Bronchial epithelial cell (primary cell): ENCODE results near the gene IL17REL. TPM values are rescaled to one million over a fixed set of nuclear protein-coding genes. Genes with fewer than 3 reads are reported as not detected.

ENCODE experiments used
- DNase-seq: peaks from one replicate; pipeline ENCODE4 v3.0.0-alpha.2; 2010; ENCODE audit warnings: low read depth
- FAIRE-seq: peaks from 2 replicates; lab custom pipeline; 2011; peaks lifted over from hg19 to GRCh38; lab: Jason Lieb, UNC
- H3K27me3 ChIP-seq: 2 replicates; pipeline ENCODE4 v1.5.1; 2011; ENCODE audit warnings: low read length; ENCODE audit not compliant: control insufficient read depth, insufficient read depth
- H3K36me3 ChIP-seq: 2 replicates; pipeline ENCODE4 v1.5.1; 2011; ENCODE audit warnings: low read length; ENCODE audit not compliant: control insufficient read depth, insufficient read depth
- H3K4me3 ChIP-seq: 2 replicates; pipeline ENCODE4 v1.5.1; 2011; ENCODE audit warnings: mild to moderate bottlenecking, low read depth, low read length, control low read depth
- total RNA-seq: library from RNA; depleted of rRNA; stranded (reverse); fragments of >200 nt; gene quantifications from 2 replicates; pipeline ENCODE4 v1.2.1, GENCODE V29; 2014
- TF ChIP-seq, protein P1 (sequence below): IDR thresholded peaks from 2 replicates; pipeline ENCODE4 v1.5.1; 2011; ENCODE audit warnings: mild to moderate bottlenecking, moderate library complexity, low read length, control low read depth, inconsistent platforms; ENCODE audit not compliant: insufficient read depth, severe bottlenecking

IL17REL gene
- total RNA-seq, 1 donor from 2014 or later, result not detected

DNA sequence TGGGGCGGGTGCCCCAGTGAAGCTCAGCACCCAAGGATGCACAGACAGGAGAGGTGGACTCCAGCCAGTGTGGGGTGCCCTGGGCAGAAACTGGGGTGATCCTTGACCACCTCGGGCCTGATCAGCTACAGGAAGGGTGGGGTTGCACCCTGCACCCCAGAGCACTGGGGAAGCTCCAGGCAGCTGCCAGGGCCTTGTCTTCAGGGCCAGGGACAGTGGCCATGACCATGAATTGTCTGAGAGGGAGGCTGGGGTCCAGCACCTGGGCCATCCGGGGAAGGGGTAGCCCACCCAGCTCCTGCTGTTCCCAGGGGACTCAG lies 17.6 kb downstream of the IL17REL start:
- Histone ChIP-seq H3K4me3 (no peak overlapping the region), H3K36me3 (no peaks in the 10 kb centered on the region), H3K27me3 (no peaks in the 10 kb centered on the region)
- TF ChIP-seq, protein P1, sequence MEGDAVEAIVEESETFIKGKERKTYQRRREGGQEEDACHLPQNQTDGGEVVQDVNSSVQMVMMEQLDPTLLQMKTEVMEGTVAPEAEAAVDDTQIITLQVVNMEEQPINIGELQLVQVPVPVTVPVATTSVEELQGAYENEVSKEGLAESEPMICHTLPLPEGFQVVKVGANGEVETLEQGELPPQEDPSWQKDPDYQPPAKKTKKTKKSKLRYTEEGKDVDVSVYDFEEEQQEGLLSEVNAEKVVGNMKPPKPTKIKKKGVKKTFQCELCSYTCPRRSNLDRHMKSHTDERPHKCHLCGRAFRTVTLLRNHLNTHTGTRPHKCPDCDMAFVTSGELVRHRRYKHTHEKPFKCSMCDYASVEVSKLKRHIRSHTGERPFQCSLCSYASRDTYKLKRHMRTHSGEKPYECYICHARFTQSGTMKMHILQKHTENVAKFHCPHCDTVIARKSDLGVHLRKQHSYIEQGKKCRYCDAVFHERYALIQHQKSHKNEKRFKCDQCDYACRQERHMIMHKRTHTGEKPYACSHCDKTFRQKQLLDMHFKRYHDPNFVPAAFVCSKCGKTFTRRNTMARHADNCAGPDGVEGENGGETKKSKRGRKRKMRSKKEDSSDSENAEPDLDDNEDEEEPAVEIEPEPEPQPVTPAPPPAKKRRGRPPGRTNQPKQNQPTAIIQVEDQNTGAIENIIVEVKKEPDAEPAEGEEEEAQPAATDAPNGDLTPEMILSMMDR, result no peak
- FAIRE-seq (no peak), DNase-seq (no peak)

DNA sequence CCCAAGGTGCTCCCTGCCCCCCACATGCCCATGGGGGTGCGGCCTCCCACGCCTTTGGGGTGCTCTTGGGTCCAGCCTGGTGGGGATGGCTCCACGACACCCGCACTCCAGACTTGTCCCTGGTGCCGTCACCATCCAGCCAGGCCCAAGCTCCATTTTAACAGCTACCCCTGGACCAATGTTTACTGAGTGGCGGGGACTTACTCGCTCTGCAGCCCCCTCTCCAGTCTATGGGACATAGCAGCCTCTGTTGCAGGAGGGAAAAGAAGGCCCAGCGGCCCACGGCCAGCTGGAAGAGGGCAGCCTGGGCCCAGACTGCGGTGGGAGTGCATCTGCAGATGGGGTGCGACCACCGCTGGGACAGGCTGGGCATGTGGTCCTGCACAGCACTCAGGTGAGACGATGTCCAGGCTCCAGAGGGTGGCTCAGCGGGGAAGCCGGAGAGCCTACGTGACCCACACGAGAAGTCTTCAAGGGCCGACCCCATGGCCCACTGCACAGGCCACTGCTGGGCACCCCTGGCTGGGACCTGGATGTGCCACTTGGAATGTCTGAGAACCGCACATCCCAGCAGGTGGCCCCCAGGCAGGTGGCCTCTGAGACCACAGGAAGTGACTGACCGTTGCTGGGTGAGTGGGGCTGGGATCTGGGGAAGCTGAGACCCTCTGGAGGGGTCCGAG lies 18.1 kb downstream of the IL17REL start:
- DNase-seq, result no peak
- no peaks in the 10 kb centered on the region for H3K27me3 ChIP-seq
- H3K36me3 ChIP-seq, result no peaks in the 10 kb centered on the region
- TF ChIP-seq, protein P1, result no peak
- no peak overlapping the region for H3K4me3 ChIP-seq
- no peak for FAIRE-seq

DNA sequence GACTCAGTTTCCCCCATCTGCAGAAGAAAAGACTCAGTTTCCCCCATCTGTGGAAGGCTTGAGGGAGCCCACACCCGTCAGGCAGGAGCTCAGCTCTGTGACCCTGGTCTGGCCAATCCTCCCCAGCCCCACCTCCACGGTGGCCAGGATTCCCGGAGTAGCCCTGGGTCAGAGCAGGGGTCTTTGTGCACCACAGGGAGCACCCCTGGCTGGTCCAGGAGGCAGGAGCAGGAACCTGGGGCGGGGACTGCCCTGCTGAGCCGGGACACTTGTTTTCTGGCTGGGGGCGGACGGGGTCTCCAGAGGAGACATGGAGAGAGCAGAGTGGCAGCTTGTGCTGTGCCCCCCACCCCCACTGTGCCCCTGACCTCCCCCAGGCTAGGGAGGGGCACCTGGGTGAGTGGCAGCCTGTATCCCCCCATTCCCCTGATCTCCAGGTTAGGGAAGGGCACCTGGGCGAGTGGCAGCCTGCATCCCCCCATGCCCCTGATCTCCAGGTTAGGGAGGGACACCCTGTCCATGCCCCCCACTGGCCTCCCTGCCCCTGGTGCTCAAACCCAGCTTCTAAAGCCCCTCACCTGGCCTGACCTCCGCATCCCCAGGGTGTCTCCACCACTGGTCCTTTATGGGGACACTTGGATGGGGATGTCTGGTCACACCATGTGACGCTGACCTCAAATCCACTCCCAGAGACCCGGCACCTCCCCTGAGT lies 18.8 kb downstream of the IL17REL start:
- Histone ChIP-seq H3K4me3 (no peak overlapping the region), H3K36me3 (no peaks in the 10 kb centered on the region), H3K27me3 (no peaks in the 10 kb centered on the region)
- TF ChIP-seq, protein P1, result no peak
- DNase-seq (no peak), FAIRE-seq (no peak)

DNA sequence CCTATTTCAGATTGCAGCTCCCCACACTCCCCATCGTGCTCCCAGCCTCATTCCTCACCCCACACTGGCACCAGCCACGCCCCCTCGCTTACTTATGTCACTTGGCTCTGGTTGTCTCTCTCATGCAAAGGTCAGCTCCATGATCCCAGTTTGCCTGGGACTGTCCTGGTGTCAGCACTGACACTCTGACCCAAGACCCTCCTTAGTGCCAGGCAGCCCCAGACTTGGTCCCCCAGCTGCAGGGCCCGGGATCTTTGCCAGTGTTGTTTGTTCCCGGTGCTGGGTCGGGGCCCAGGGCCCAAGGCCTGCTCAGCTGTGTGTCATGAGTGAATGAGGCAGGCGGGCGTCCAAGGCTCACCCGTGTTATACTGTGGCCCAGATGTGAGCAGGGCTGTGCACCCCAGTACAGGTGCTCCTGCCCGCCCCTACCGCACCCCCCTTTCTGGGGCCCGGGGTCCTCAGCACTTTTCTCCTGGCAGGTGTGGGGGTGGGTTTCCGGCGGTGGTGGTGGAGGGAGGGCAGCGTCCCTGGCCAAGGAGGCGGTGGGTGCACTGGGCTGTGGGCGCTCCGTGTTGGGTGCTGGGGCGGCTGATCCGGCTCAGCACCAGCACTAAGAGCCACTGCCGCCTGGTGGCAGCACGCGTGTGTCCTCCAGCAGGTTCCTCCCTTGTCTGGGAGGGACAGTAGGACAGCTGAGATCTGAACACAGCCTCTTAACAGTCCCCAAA lies 19.5 kb downstream of the IL17REL start:
- DNase-seq (peak; percentile 27), FAIRE-seq (no peak)

DNA sequence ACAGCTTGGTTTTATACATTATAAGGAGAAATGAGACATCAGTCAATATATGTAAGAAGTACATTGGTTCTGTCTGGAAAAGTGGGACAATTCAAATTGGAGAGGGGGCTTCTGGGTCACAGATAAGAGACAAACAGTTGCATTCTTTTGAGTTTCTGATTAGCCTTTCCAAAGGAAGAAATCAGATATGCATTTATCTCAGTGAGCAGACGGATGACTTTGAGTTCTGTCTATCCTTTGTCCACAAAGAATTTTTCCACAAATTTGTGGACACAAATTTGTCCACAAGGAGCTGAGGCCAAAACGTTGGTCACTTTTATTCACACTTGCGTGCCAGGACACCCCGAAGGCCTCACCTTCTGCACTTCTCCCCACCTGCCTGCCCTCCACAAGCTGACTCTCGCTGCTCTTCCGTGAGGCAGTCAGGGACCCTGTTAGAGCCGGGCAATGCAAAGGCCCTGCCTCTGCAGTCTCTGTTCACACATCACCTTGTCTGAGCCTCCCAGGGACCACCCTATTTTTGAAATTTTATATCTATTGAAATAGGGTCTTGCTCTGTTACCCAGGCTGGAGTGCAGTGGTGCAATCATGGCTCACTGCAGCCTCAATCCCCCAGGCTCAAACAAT lies 20.5 kb downstream of the IL17REL start:
- TF ChIP-seq, protein P1, result no peak
- FAIRE-seq (no peak), DNase-seq (no peak)

More for the DNA sequence above, 19.5 kb downstream of the IL17REL start:
- no peaks in the 10 kb centered on the region for H3K27me3 ChIP-seq
- H3K4me3 ChIP-seq, result no peak overlapping the region
- TF ChIP-seq, protein P1, result peak; percentile 91
- no peaks in the 10 kb centered on the region for H3K36me3 ChIP-seq

More for the DNA sequence above, 20.5 kb downstream of the IL17REL start:
- Histone ChIP-seq H3K27me3 (no peaks in the 10 kb centered on the region), H3K36me3 (no peaks in the 10 kb centered on the region), H3K4me3 (no peak overlapping the region)
